HUDEP-2 (cell line): Measurements from ENCODE around the gene KNDC1.

ENCODE experiments used
- DNase-seq, 76 experiments: peaks; one replicate each; lab custom pipeline; 2025; ENCODE audit not compliant: unreplicated experiment in 76 of 76; lab: John Stamatoyannopoulos, UW

KNDC1 gene

DNA sequence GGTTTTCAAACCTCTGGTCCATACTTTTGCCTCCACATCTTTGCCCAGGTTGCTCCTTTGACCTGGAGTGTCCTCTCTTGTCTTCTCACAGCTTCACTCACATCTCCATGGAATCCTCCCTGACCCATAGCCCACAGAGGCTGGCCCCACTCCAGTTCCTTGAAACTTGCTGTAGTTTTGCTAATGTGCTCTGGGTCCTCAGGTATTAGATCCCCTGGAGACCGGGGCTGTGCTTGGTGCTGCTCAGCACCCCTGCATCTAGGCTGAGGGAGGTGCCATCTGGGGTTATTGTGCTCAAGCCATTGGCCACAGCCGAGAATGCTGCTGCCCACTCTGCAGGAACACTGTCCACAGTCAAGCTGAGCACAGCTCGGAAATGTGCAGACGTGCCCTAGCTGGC lies 16.5 kb downstream of the KNDC1 start:
- no peak for DNase-seq

DNA sequence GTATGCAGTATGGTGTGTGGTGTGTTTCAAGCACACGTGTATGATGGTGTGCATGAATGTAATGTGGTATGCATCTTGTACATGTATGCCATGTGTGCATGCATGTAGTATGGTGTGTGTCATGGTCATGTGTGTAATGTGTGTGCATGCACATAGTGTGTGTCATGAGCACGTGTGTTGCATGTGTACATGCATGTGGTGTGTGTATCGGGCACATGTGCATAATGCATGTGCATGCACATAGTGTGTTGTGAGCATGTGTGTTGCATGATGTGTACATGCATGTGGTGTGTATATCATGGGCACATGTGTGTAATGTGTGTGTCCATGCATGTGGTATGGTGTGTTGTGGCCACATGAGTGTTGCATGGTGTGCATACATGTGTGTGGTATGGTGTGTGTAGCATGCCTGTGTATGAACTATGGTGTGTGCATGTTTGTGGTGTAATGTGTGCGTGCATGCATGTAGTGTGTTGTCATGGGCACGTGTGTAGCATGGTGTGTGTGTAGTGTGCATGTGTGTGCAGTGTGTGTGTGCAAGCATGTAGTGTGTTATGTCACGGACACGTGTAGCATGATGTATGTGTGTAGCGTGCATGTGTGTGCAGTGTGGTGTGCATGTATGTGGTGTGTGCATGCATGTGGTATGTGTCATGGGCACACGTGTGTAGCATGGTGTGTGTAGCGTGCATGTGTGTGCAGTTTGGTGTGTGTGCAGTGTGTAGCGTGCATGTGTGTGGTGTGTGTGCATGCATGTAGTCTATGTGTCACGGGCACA lies 17.6 kb downstream of the KNDC1 start:
- DNase-seq = no peak

DNA sequence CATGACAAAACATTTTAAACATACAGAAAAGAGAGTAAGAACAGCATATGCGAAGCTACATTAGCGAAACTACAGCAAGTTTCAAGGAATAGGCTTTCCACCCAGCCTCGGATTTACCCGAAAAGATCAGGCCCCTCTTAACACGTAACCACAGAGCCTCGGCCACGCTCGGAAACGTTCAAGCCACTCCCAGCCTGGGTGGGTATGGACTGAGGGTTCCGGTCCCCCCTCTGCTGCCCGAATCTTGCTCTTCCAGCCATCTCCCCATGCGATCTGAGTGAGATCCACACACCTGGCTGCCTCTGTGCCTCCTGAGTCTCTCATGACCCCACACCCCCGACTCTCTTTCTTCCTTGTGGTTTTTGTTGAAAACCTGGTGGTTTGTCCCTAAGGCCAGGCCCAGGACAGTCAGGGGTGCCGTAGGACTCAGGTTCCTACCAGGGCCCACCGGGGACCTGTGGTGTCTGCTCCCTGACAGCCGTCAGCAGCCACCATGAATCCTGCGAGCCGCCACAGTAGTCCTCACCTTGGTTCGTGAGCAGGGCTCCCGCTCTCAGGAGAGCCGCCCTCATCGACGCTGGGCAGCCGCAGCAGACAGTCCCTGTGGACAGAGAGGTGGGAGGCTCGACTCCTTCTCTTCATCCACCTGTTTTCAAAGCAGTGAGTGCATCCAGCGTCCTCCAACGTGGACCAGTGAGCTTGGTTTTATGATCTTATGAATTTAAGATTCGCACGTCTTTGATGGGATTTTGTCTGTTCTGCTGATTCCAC lies 18.5 kb downstream of the KNDC1 start:
- no peak for DNase-seq

DNA sequence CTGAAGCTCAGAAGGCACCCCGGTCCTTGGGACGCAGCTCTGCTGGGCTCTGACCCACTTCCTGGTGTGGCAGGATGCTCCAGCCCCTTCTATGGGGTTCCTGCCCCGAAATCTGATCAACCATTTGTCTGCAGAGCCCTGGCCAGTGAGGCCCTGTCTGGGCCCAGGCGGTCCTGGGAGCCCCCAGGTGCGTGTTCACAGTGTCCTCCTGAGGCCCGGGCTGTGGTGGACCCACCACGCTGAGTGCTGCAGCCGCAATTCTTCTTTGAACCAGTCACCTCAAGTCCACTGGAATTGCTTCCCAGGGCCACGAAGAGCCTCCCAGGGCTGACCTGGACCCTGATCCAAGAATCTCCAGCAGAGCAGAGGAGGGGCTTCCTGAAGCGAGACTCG lies 19.1 kb downstream of the KNDC1 start:
- no peak for DNase-seq

DNA sequence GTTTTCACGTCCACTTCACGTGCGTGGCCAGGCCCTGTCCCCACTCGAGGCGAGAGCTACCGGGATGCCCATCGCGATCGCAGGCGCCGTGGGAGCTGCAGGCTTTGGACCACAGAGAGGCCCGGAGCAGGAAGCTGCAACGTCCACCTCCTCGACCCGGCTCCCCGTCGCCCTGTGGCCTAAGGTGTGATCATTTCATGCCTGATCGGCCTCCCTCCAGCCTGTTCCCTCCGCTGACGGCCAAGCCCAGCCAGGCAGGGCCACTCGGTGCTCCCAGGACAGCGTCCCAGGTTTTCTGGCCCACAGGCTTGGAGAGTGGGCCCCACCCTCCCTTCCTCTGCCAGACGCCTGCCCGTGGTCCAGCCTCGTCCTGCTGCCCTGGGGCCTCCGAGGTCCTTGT lies 19.6 kb downstream of the KNDC1 start:
- DNase-seq = no peak

DNA sequence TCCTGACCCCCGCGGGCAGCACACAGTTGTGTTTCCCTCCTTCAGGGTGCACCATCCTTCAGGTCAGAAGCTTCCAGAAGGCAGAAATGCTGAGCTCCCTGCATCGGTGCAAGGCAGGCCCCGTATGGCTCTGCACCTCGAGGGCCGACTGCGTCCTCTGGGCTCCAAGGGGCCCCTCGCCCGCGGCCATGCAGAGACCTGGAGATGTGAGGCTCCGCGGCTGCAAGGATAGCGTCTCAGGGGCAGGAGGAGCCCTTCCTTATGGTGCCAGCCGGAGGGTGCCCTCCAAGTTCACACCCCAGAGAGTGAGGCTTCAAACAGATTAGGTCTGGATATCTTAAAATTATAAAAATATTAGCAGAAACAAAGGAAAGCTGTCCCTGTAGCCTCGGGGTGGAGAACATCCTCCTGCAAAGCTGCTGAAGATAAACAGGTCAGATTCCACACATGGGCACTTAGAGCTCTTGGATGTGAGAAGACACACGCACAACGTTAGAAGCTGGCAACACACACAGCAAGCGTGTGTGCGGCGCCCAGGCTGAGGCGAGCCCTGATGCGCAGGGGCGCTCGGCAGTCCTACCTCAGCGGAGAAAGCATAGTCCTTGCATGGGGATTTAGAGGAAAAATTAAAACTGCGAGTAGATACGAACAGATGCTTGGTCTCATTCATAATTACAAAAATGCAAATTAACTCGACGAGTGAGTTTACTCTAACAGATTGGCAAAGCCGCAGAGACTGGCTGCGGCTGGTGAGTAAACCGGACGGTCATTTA lies 20.4 kb downstream of the KNDC1 start:
- no peak for DNase-seq

DNA sequence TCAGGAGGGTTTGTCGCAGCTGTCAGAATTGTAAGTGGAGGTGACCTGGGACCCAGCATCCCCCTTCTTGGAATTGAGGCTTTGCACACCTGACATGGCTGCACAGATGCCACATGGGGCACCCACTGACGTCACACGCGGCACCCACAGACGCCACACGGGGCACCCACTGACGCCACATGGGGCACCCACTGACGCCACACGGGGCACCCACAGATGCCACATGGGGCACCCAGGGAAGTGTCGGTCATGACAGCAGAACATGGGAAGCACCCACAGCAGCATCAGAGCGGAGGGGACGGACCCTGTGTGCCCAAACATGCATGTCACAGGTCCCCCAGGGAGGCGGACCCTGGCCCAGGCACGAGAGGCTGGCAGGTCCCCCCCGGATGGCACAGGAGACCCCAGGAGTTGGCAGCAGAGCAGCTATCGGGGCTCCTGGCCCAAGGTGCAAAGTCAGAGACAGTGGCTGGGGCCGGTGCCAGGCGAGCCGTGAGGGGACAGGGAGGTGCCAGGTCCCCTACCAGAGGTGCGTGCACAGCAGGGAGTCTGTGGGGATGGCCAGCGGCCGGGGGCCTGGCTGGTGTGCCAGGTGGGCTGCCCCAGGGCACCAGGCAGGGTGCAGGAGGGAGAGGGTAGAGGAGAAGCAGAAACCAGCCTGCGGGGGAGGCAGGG lies 21.1 kb downstream of the KNDC1 start:
- DNase-seq = no peak

DNA sequence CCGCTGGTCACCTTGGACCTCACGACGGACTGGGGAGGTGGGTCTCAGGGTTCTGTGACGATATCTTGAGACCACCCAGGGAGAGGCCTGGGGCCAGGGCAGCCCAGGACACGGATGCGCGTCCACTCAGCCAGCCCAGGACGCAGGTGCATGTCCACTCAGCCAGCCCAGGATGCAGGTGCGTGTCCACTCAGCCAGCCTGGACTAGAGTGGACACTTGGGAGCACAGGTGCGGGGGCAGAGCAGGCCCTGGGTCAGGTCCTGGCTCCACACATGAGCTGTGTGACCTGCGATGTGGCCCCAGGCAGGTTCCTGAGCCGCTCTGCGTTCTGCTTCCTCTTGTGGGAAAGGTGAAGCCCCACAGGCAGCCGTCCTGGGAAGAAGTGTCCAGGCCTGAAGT lies 22.2 kb downstream of the KNDC1 start:
- DNase-seq = no peak

DNA sequence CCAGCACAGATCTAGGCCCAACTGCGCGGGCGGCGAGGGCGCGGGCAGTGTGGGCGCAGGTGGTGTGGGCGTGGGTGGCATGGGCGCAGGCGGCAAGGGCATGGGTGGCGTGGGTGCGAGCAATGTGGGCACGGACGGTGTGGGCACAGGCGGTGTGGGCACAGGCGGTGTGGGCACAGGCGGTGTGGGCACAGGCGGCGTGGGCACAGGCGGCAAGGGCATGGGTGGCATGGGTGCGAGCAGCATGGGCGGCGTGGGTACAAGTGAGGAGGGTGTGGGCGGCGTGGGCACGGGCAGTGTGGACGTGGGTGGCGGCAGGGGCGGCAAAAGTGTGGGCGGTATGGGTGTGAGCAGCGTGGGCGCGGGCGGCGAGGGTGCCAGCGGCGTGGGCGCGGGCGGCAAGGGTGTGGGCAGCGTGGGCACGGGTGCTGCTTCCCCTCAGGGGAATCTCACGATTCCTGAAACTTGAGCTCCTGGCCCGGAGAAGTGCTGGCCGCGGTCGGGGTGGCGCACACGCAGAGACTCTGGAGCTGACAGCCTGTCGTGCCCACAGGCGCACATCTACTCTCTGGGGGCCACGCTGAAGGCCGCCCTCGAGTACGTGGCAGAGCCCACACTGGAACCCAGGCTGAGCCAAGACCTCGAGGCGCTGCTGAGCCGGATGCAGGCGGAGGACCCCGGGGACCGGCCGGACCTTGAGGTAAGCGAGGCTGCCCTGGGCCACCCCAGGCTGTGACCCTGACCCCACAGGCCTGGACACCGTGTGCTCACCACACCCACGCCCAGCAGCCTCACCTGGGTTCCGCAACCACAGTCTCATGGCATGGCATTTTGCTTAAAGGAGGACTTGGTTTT lies 23.0 kb downstream of the KNDC1 start:
- DNase-seq = no peak

DNA sequence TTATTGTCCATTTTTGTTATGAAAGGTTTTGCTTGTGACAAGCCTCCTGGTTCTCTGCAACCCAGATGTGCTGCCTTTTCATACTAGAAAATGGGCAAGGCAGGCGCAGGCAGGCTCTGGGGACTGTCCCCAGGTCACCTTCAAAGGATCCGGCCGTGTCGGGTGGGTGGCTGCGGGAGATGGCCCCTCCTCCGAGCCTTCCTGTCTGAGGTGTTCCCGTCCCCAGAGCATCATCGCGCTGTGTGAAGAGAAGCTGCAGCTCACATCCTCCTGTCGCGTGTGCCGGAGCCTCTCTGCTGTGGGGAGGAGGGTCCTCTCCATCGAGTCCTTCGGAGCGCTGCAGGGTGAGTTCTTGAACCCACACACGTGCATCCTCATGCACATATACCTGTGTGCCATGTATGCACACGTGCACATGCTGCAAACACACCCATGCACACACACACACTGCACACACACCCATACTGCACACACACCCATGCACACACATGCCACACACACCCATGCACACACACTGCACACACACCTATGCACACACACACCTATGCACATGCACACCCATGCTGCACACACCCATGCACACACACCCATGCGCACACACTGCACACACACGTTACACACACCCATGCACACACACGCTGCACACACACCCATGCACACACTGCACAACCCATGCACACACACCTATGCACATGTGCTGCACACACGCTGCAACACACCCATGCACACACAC lies 23.8 kb downstream of the KNDC1 start:
- DNase-seq = no peak

DNA sequence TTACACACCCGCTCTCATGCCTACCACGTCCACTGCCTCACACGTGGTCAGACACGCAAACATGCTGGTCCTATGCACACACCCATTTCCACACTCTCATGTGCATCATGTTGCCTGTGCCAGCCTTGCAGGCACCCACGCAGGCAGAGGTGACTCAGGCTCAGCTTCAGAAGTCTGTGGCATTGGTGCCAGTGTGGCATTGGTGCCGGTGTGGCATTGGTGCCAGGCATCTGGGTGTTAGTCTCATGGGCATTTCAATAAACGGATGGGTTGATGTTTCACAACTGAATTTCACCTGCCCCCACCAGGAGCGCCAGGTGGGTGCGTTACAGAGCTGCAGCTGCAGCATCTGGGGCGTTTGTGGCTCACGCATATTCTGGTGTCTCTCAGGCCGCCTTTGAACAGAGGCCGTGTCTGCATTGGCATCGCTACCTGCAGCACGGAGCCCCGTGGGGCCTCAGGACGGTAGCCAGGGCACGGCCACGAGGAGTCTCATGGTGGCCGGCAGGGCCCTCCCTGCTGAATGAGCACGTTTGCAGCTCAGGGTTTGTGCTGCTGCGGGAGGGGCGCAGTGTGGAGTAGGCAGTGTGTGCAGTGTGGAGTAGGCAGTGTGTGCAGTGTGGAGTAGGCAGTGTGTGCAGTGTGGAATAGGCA lies 24.7 kb downstream of the KNDC1 start:
- no peak for DNase-seq

DNA sequence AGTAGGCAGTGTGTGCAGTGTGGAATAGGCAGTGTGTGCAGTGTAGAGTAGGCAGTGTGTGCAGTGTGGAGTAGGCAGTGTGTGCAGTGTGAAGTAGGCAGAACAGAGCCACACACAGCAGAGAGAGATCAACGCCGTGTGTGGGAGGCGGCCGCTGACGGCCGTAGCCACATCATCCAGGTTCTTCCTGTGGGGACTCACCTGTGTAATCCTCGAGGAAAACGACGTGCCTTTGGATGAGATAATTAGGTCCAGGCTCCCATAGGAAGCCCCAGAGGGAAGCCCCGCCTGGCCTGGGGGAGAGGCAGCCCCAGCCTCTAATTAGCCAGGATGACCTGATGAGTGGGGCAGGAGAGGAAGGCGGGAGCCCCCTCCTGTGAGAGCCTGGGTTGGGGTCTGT lies 25.4 kb downstream of the KNDC1 start:
- DNase-seq = no peak

DNA sequence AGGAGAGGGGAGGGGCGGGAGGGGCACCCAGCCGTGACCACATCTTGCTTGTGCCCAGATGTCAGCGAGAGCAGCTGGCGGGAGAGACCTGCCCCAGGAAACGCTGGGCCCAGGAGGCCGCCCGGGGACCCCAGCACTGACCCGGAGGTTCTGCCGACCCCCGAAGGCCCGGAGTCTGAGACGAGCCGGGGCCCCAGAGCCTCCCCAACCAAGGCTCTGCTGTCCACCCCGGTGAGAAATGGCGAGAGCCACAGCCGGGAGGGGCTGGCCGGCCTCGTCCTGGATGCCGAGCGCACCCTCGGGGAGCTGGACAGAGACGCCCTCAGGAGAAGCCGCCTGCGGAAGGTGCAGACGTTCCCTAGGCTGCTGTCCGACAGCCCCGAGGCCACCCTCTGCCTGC lies 25.9 kb downstream of the KNDC1 start:
- no peak for DNase-seq

DNA sequence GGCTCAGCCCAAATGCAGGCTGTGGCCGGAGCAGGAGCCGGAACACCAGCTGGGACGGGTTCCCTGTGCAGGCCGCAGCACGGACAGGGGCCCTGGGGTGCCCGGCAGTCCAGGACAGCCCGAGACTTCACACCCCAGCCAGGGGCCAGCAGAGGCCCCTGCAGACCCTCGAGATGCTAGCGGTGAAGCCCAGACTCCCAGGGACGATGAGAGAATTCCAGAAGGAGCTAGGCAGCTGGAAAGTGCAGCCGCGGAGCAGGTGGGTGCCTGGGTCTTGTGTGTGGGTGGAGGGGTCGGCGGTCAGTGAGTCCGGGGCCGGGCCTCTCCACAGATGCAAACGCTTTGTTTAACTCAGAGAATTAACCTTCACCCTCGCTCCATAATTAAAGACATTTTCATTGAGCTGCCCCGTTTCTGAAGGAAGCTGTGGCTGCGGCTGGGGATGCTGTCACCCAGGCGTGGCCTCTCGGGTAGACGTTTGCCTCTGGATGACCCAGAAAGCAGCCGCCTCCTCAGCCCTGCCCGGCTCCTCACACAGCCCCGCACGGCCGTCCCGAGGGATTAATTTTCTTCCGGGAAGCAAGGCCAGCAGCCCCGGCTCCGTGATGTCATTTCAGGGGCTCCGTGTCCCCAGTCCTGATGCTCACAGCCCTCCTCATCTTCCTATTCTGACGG lies 26.5 kb downstream of the KNDC1 start:
- no peak for DNase-seq

DNA sequence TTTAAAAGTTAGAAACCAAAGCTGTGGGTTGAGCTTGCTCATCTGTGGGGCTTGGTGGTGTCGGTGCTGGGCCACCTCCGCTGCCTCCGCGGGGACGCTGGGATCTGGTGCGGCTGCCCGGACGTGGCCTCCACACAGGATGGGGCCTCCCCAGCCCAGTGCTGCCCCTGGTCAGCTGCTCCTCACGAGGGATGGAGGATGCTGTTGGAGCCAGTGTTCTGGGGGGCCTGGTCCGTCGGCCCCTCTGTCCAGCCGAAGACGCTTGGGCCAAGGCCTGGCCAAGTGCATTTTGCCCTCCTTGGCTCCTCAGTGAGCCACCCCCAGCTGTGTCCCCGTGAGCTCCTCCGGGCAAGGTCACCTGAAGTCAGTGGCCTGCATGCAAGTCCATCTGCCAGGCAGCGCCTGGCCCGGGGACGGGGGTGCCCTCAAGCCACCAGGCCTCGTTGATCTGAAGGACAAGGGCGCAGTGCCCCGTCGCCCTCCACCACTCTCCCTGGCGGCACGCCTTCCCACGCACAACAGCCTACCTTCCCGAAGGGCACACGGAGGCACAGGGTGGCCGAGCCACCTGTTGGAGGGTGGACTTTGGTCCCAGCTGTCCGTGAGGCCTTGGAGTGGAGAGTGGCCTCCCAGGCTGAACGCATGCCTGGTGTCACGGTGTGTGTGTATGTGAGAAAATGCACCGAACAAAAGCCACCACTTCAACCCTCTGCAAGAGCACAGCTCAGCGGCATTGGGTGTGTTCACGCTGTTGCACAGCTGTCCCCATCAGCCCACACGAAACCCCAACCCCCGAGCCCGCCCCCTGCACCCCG lies 27.3 kb downstream of the KNDC1 start:
- DNase-seq = no peak

DNA sequence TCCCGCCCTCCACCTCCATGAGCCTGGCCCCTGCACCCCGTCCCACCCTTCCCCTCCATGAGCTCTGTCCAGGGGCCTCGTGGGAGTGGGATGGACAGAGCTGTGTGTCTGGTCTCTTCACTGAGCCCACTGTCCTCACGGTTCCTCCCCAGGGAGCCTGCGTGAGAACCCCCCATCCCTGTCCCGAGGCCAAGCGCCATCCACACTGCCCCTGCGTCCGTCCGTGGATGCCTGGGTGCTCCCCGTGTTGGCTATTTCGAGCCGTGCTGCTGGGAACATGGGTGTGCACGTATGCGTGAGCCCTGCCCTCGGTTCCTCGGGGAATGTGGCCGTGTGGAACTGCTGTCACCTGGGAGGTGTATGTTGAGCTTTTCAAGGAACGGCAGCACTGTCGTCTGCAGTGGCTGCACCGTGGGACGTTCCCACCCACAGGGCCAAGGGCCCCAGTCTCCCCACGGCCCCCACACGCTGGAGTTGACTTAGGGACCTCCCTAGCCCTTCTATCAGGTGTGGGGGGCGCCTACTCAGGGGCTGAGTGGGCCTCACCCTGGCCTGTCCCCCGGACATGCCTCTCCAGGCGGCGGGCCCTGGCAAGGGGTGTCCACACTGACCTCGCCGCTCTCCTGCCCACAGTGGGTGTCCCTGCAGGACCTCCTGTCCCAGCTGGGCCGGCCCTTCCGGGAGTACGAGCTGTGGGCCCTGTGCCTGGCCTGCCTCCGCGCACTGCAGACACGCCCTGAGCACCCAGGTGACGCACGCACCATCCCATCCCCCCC lies 28.1 kb downstream of the KNDC1 start:
- no peak for DNase-seq

DNA sequence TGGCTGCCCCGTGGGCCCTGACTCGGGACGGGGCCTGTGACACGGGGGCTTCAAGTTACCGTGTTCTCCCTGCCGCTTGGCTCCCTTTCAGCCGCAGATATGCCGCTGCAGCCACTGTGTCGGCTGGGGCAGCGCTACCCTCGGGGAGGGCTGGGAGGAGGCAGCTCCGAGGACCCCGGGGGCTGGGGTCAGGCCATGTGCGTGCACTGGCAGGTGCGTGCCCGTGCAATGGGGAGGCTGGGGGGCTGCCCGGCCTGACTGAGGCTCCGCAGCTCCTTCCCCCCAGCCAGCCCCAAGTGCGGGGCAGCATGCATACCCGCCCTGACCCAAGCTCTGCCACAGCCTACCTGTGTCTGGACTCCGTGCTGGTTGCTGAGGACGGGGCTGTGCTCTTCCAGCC lies 29.2 kb downstream of the KNDC1 start:
- DNase-seq = no peak
